Natural killer cell (primary cell): ENCODE data around the gene NOL7. TPM values are rescaled to one million over a fixed set of nuclear protein-coding genes. Genes with fewer than 3 reads are reported as not detected.

ENCODE experiments used
- ATAC-seq, 3 donors: fragments of 150-1000 bp in 2 of 3; fragments of 200-7000 bp in 1 of 3; cut with Tn5 transposase; 1 replicate in 1 of 3; 2 replicates in 2 of 3; pipeline ENCODE4 v1.10.0; 2021; ENCODE audit warnings: mild to moderate bottlenecking in 2 of 3, moderate library complexity in 2 of 3
- DNase-seq, 2 donors: peaks; one replicate each; pipeline versions ENCODE4 v3.0.0 to v3.0.0-alpha.2; 2013 to 2021; ENCODE audit warnings: mixed read lengths in 1 of 2
- H3K27ac ChIP-seq: one replicate; pipeline ENCODE4 v1.5.1; 2013; ENCODE audit warnings: mild to moderate bottlenecking, low read length
- H3K27me3 ChIP-seq: one replicate; pipeline ENCODE4 v1.6.1; 2013; ENCODE audit warnings: low read length; ENCODE audit not compliant: control insufficient read depth, insufficient read depth
- H3K36me3 ChIP-seq: one replicate; pipeline ENCODE4 v1.6.1; 2013; ENCODE audit warnings: low read length; ENCODE audit not compliant: control insufficient read depth, insufficient read depth
- H3K4me1 ChIP-seq: one replicate; pipeline ENCODE4 v1.6.1; 2013; ENCODE audit warnings: low read length; ENCODE audit not compliant: control insufficient read depth, insufficient read depth
- H3K4me3 ChIP-seq: one replicate; pipeline ENCODE4 v1.5.1; 2013; ENCODE audit warnings: low read length
- H3K9me3 ChIP-seq: one replicate; pipeline ENCODE4 v1.6.1; 2013; ENCODE audit warnings: low read length; ENCODE audit not compliant: control insufficient read depth, insufficient read depth
- H3K27ac Mint-ChIP-seq, 2 donors: one replicate each; pipeline ENCODE4 v1.8.0; 2022; ENCODE audit warnings: mild to moderate bottlenecking in 2 of 2, mixed read lengths in 2 of 2, moderate library complexity in 1 of 2
- H3K27me3 Mint-ChIP-seq, 2 donors: one replicate each; pipeline ENCODE4 v1.8.0; 2022; ENCODE audit warnings: low read depth in 2 of 2, mixed read lengths in 2 of 2
- H3K36me3 Mint-ChIP-seq: one replicate; pipeline ENCODE4 v1.8.0; 2022; ENCODE audit warnings: mixed read lengths
- H3K4me1 Mint-ChIP-seq, 2 donors: one replicate each; pipeline ENCODE4 v1.8.0; 2022; ENCODE audit warnings: mixed read lengths in 2 of 2
- H3K4me3 Mint-ChIP-seq: one replicate; pipeline ENCODE4 v1.8.0; 2022; ENCODE audit warnings: mild to moderate bottlenecking, moderate library complexity, mixed read lengths
- H3K9me3 Mint-ChIP-seq, 2 donors: one replicate each; pipeline ENCODE4 v1.8.0; 2022; ENCODE audit warnings: mixed read lengths in 2 of 2
- WGBS: methylation state at CpG from one replicate; pipeline ENCODE4 v1.1.7; 2013; ENCODE audit warnings: missing lambda C conversion rate; ENCODE audit not compliant: insufficient coverage; 5-methylcytosine and 5-hydroxymethylcytosine counted together
- intact Hi-C: fragments of 100-400 bp; cut with micrococcal nuclease; formaldehyde crosslinking; loops from one replicate; pipeline ENCODE4 v1.14.2; 2022
- total RNA-seq, 4 donors: library from RNA; stranded (reverse); fragments of 120-200 nt in 1 of 4; gene quantifications; one replicate each; pipeline versions ENCODE4 v1.2.3 to v1.2.4, GENCODE V29; 2013 to 2022
- TF ChIP-seq, protein P1 (sequence below): fragments of 200-600 bp; IDR thresholded peaks from one replicate; pipeline ENCODE4 v1.8.0; 2022; ENCODE audit warnings: antibody characterized with exemption

NOL7 gene
- total RNA-seq, 3 donors from 2014 or later (not counting 1 experiment from before 2014, with no cell fraction given): 24.7 to 31.3 (median 29.6) TPM

DNA sequence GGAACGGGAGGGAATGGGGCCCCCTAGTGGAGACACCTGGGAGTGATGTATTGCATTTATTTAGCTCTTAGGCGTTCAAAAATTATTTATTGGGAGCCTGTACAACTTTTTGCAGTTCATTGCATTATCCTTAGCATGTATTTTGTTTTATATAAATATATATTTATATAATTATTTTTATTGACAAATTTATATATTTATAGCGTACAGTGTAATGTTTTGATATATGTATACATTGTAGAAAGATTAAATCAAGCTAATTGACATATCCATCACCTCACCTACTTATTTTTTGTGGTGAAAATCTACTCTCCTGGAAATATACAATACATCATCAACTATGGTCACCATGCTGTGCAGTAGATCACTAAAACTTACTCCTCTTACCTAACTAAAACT, 39.8 kb upstream of the NOL7 start:
- no peaks in the 10 kb centered on the region for H3K36me3 Mint-ChIP-seq
- no peaks in the 10 kb centered on the region for H3K27me3 Mint-ChIP-seq
- Histone ChIP-seq H3K4me3 (peak overlapping the region; percentile 83), H3K36me3 (peaks cover 4% of the 10 kb centered on the region), H3K27ac (peak overlapping the region; percentile 87), H3K4me1 (peaks cover 11% of the 10 kb centered on the region), H3K27me3 (no peaks in the 10 kb centered on the region), H3K9me3 (no peaks in the 10 kb centered on the region)
- ATAC-seq (peak in 1 of 3 donors; percentile 38), DNase-seq (no peak)
- WGBS: 0% methylated on average over 1 of the region's 3 CpGs
- TF ChIP-seq, protein P1, sequence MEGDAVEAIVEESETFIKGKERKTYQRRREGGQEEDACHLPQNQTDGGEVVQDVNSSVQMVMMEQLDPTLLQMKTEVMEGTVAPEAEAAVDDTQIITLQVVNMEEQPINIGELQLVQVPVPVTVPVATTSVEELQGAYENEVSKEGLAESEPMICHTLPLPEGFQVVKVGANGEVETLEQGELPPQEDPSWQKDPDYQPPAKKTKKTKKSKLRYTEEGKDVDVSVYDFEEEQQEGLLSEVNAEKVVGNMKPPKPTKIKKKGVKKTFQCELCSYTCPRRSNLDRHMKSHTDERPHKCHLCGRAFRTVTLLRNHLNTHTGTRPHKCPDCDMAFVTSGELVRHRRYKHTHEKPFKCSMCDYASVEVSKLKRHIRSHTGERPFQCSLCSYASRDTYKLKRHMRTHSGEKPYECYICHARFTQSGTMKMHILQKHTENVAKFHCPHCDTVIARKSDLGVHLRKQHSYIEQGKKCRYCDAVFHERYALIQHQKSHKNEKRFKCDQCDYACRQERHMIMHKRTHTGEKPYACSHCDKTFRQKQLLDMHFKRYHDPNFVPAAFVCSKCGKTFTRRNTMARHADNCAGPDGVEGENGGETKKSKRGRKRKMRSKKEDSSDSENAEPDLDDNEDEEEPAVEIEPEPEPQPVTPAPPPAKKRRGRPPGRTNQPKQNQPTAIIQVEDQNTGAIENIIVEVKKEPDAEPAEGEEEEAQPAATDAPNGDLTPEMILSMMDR: peak; percentile 85
- H3K4me1 Mint-ChIP-seq: peaks cover 16 to 25% of the 10 kb centered on the region in 2 donors
- intact Hi-C loops: loop anchor here (1.0 to 10.0 kb wide), 3 partner anchors 189 to 247 kb away; partner anchors contain the start of gene TBC1D7
- peak overlapping the region; percentile 96 for H3K4me3 Mint-ChIP-seq
- peak overlapping the region; percentile 92 to 96 for H3K27ac Mint-ChIP-seq
- no peaks in the 10 kb centered on the region for H3K9me3 Mint-ChIP-seq

DNA sequence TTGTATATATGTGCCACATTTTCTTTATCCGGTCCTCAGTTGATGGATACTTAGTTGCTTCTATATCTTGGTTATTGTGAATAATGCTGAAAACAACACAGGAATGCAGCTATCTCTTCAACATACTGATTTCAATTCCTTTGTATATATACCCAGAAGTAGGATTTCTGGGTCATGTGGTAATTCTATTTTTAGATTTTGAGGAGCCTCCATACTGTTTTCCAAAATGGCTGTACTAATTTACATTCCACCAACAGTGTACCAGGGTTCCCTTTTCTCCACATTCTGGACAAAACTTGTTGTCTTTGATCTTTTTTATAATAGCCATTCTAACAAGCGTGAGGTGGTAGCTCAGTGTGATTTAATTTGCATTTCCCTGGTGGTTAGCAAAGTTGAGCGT, 39.1 kb upstream of the NOL7 start:
- H3K27ac Mint-ChIP-seq: peak overlapping the region; percentile 92 to 96
- no peaks in the 10 kb centered on the region for H3K27me3 Mint-ChIP-seq

DNA sequence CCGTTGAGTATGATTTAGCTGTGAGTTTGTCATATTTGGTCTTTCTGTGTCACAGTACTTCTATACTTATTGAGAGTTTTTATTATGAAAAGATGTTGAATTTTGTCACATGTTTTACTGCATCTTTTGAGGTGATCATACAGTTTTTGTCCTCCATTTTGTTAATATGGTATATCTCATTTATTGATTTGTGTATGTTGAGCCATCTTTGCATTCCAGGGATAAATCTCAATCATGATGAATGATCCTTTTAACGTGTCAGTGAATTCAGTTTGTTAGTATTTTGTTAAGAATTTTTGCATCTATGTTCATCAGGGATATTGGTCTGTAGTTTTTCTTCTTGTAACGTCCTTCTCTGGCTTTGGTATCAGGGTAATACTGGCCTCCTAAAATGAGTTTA, 37.2 kb upstream of the NOL7 start:
- Mint-ChIP-seq H3K4me1 (peaks cover 20 to 25% of the 10 kb centered on the region in 2 donors), H3K9me3 (no peaks in the 10 kb centered on the region), H3K36me3 (no peaks in the 10 kb centered on the region), H3K27me3 (no peaks in the 10 kb centered on the region), H3K4me3 (no peak overlapping the region), H3K27ac (no peak overlapping the region)
- H3K27me3 ChIP-seq: no peaks in the 10 kb centered on the region
- TF ChIP-seq, protein P1: no peak
- intact Hi-C loops: loop anchor here (10.0 kb wide), 1 partner anchor 187 kb away; no protein-coding TSS in a partner anchor
- H3K4me3 ChIP-seq: no peak overlapping the region
- ATAC-seq (no peak), DNase-seq (no peak)
- H3K9me3 ChIP-seq: no peaks in the 10 kb centered on the region
- H3K4me1 ChIP-seq: peaks cover 11% of the 10 kb centered on the region
- peaks cover 4% of the 10 kb centered on the region for H3K36me3 ChIP-seq
- H3K27ac ChIP-seq: no peak overlapping the region
- WGBS: 100% methylated on average over 3 of the region's 3 CpGs

More for the DNA sequence above, 39.1 kb upstream of the NOL7 start:
- Histone ChIP-seq H3K27ac (no peak overlapping the region), H3K4me1 (peaks cover 11% of the 10 kb centered on the region), H3K36me3 (peaks cover 4% of the 10 kb centered on the region), H3K4me3 (no peak overlapping the region), H3K9me3 (no peaks in the 10 kb centered on the region), H3K27me3 (no peaks in the 10 kb centered on the region)
- DNase-seq: no peak
- TF ChIP-seq, protein P1: no peak
- peak overlapping the region; percentile 76 for H3K4me3 Mint-ChIP-seq
- no peaks in the 10 kb centered on the region for H3K9me3 Mint-ChIP-seq
- H3K4me1 Mint-ChIP-seq: peaks cover 16 to 25% of the 10 kb centered on the region in 2 donors
- no peaks in the 10 kb centered on the region for H3K36me3 Mint-ChIP-seq
- 88% methylated on average over 2 of the region's 3 CpGs for WGBS
- intact Hi-C loops: loop anchor here (10.0 kb wide), 1 partner anchor 189 kb away; no protein-coding TSS in a partner anchor
- ATAC-seq: no peak

DNA sequence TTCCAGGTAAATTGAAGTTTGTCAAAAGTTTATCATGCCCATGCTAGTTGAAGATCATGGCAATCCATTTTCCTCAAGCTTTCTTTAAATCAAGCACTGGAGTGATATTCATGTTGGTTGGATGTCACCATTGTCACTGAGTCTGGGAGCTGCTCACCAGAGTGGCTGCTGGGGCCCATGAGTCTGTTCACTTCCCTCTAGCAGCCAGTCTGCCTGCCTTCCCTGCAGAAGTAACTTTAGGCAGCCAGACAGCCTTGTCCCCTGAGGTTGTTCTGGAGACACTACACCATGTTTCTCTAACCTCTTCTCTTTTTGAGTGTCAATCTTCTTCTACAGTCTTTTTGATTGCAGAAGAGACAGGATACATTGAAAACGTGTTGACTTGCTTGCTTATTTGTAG, 35.2 kb upstream of the NOL7 start:
- DNase-seq (no peak), ATAC-seq (no peak)
- intact Hi-C loops: loop anchor here (10.0 kb wide), 1 partner anchor 185 kb away; no protein-coding TSS in a partner anchor
- Histone ChIP-seq H3K27ac (no peak overlapping the region), H3K4me3 (no peak overlapping the region), H3K27me3 (no peaks in the 10 kb centered on the region), H3K4me1 (peaks cover 11% of the 10 kb centered on the region), H3K36me3 (peaks cover 9% of the 10 kb centered on the region), H3K9me3 (no peaks in the 10 kb centered on the region)
- TF ChIP-seq, protein P1: no peak
- H3K4me3 Mint-ChIP-seq: no peak overlapping the region
- no peak overlapping the region for H3K27ac Mint-ChIP-seq
- peaks cover 22 to 25% of the 10 kb centered on the region in 2 donors for H3K4me1 Mint-ChIP-seq
- no peaks in the 10 kb centered on the region for H3K36me3 Mint-ChIP-seq
- H3K9me3 Mint-ChIP-seq: no peaks in the 10 kb centered on the region
- no CpG with 5 or more reads among the region's 1 CpG for WGBS
- H3K27me3 Mint-ChIP-seq: no peaks in the 10 kb centered on the region
